A673 (cell line): ENCODE data around the gene CSPG4. TPM values are rescaled to one million over a fixed set of nuclear protein-coding genes. Genes with fewer than 3 reads are reported as not detected.
"Not testable (repeated sequence)": the region's sequence is repeated elsewhere in the genome, so short reads cannot be mapped to it uniquely, and the experiment has no call there.

ENCODE experiments used
- BruUV-seq: library from RNA; stranded (reverse); fragments of 400-500 nt; replicated peaks from 2 replicates; lab custom pipeline; 2021; lab: Mats Ljungman, UMichigan
- CTCF ChIA-PET: fragments of 300-600 bp; sonication (Branson Sonifier 250); formaldehyde crosslinking; loops from one replicate; lab custom pipeline; 2022; ENCODE audit warnings: antibody characterized with exemption; lab: Charles Lee
- POLR2A ChIA-PET: fragments of 300-600 bp; sonication (Branson Sonifier 250); formaldehyde crosslinking; loops from one replicate; lab custom pipeline; 2022; ENCODE audit warnings: antibody characterized with exemption; ENCODE audit not compliant: low non-redundant PET; lab: Charles Lee
- DNase-seq: peaks from one replicate; pipeline ENCODE4 v3.0.0-alpha.2; 2015; ENCODE audit warnings: low spot score
- H3K27ac ChIP-seq: fragments of 200-600 bp; sonication (generic); 2 replicates; pipeline ENCODE4 v1.5.1; 2016; ENCODE audit warnings: mixed run types, low read depth, mild to moderate bottlenecking, mixed read lengths, antibody characterized with exemption, low read length; ENCODE audit not compliant: poor library complexity, severe bottlenecking
- H3K27me3 ChIP-seq: fragments of 200-600 bp; sonication (generic); replicated peaks from 2 replicates; pipeline ENCODE4 v1.6.1; 2017; ENCODE audit warnings: mixed run types, low read depth, mild to moderate bottlenecking, mixed read lengths, antibody characterized with exemption, low read length; ENCODE audit not compliant: insufficient read depth, poor library complexity
- H3K36me3 ChIP-seq: fragments of 200-600 bp; sonication (generic); 2 replicates; pipeline ENCODE4 v1.6.1; 2016; ENCODE audit warnings: mixed run types, mild to moderate bottlenecking, mixed read lengths, antibody characterized with exemption, low read length; ENCODE audit not compliant: insufficient read depth, poor library complexity, severe bottlenecking
- H3K4me1 ChIP-seq: fragments of 200-600 bp; sonication (generic); 2 replicates; pipeline ENCODE4 v1.6.1; 2017; ENCODE audit warnings: mixed run types, mild to moderate bottlenecking, mixed read lengths, antibody characterized with exemption, low read length; ENCODE audit not compliant: insufficient read depth, poor library complexity, severe bottlenecking
- H3K4me3 ChIP-seq: fragments of 200-600 bp; sonication (generic); 2 replicates; pipeline ENCODE4 v1.5.1; 2016; ENCODE audit warnings: low read depth, mixed run types, mild to moderate bottlenecking, mixed read lengths, low read length; ENCODE audit not compliant: poor library complexity, severe bottlenecking
- H3K9me3 ChIP-seq: fragments of 200-600 bp; sonication (generic); 2 replicates; pipeline ENCODE4 v1.6.1; 2016; ENCODE audit warnings: mixed run types, low read depth, mild to moderate bottlenecking, mixed read lengths, antibody characterized with exemption, low read length; ENCODE audit not compliant: poor library complexity, severe bottlenecking
- EZH2 ChIP-seq: fragments of 200-600 bp; sonication (generic); IDR thresholded peaks from 2 replicates; pipeline ENCODE4 v1.6.1; 2017; ENCODE audit warnings: borderline replicate concordance, low read depth, mild to moderate bottlenecking, mixed read lengths, antibody characterized with exemption, low read length; ENCODE audit not compliant: poor library complexity, severe bottlenecking
- intact Hi-C: fragments of 100-400 bp; cut with micrococcal nuclease; formaldehyde crosslinking; loops from one replicate; pipeline ENCODE4 v1.10.0; 2022; ENCODE audit not compliant: unreplicated experiment
- total RNA-seq: library from RNA; stranded (reverse); gene quantifications from 2 replicates; pipeline ENCODE4 v1.2.3, GENCODE V29; 2021
- TF ChIP-seq, protein P1 (sequence below): fragments of 300-800, 200-600 bp; sonication (generic); conservative IDR thresholded peaks from 2 replicates; pipeline ENCODE4 v1.5.1; 2017; ENCODE audit warnings: low read depth, mild to moderate bottlenecking, antibody characterized with exemption, low read length, moderate library complexity, mixed read lengths

The CSPG4 gene
- total RNA-seq, 1 experiment from 2014 or later, result 0.11 TPM

DNA sequence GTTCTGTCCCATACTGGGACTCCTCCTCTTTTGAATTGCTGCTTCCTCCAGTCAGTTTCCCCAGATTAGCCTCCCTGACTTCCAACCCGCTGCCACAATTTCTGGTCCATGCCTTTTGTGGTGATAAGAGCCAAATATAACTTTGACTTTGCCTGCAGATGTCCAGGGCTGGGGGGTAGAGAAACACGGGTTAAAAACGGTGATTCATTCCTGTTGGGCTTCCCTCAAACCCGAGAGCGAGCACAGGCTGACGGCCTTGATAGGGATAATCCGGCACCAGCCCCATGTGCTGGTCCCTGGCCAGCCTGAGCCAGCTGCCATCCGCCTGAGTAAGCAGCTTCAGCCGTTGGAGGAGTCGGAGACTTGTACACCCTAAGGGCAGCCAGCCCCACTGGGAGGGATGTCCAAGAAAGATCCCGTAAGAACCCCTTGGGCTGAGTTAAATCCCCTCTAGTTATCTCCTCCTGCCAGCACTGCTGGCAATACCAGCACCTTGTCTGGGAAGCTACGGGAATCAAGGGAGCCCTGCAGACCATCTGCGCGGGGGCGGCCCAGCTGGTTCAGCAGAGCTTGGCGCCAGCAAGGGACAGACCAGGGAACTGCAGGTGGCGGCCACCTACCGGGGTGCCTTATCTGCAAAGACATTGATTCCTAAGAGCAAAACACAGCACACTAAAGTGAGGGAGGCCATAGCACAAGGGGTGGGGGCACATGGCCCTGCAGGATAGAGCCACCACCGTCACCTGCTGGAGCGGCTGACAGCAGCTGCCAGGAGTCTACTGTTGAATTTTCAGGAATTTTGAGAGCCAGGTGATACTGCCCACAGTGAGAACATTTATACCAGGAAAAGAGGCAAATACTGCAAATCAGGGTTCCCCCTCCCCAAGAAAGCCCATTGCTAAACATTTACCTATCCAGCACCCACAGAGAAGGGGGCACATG lies 18.1 kb downstream of the CSPG4 start:
- H3K27ac ChIP-seq, result no peak overlapping the region
- DNase-seq, result peak; percentile 62
- H3K4me1 ChIP-seq, result peaks cover 13% of the 10 kb centered on the region
- TF ChIP-seq EZH2, result no peak
- TF ChIP-seq, protein P1, sequence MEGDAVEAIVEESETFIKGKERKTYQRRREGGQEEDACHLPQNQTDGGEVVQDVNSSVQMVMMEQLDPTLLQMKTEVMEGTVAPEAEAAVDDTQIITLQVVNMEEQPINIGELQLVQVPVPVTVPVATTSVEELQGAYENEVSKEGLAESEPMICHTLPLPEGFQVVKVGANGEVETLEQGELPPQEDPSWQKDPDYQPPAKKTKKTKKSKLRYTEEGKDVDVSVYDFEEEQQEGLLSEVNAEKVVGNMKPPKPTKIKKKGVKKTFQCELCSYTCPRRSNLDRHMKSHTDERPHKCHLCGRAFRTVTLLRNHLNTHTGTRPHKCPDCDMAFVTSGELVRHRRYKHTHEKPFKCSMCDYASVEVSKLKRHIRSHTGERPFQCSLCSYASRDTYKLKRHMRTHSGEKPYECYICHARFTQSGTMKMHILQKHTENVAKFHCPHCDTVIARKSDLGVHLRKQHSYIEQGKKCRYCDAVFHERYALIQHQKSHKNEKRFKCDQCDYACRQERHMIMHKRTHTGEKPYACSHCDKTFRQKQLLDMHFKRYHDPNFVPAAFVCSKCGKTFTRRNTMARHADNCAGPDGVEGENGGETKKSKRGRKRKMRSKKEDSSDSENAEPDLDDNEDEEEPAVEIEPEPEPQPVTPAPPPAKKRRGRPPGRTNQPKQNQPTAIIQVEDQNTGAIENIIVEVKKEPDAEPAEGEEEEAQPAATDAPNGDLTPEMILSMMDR, result peak; percentile 47
- H3K27me3 ChIP-seq, result no peaks in the 10 kb centered on the region
- H3K4me3 ChIP-seq, result no peak overlapping the region
- no peaks in the 10 kb centered on the region for H3K9me3 ChIP-seq
- ChIA-PET POLR2A (no interaction called here), CTCF (interaction anchor here (0.6 to 1.7 kb wide), 3 partner anchors 25 to 1745 kb away, joined by 3 to 5 read pairs (median 4); no protein-coding TSS in a partner anchor)
- intact Hi-C loops, result no loop called here
- BruUV-seq, result no TSS peak
- H3K36me3 ChIP-seq, result no peaks in the 10 kb centered on the region

DNA sequence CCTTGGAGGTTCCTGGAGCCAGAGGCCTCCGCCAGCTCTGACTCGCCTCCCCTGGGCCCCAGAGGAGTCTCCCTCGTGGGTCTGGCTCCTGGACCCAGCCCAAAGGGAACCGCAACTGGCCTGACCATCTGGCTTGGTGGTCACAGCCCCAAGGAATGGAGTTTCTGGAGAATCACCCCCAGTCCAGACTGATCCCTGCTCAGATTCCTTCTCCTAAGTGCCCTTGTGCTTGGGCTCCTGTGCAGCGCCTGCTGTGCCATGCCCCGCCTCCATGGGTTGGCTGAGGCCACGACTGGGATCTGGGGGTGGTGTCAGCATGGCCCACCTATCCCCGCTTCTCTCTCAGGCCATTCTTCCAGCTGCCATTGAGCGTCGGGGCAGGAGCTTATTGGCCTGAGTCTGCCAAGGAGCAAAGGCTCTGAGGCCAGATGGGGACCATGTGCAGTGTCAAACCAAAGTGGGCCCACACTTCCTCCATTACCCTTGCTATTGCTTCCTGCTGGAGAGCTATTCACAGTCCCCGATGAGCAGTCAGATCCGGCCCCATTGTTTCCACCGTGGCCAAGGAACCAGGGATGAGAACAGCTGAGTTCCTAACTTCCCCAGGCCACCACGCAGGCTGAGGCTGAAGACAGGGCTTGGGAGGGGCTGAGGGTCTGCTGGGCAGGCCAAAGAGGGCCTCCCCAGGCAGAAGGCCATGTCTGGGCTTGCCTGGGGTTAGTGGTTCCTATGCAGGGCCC lies 19.0 kb downstream of the CSPG4 start:
- no TSS peak for BruUV-seq
- H3K27ac ChIP-seq, result no peak overlapping the region
- intact Hi-C loops, result no loop called here
- CTCF ChIA-PET, result interaction anchor here (0.6 to 1.7 kb wide), 2 partner anchors 26 to 326 kb away, joined by 3 to 5 read pairs; no protein-coding TSS in a partner anchor
- H3K4me3 ChIP-seq, result no peak overlapping the region
- DNase-seq, result no peak
- no peaks in the 10 kb centered on the region for H3K36me3 ChIP-seq
- no peak for TF ChIP-seq EZH2
- TF ChIP-seq, protein P1, result no peak
- peaks cover 13% of the 10 kb centered on the region for H3K4me1 ChIP-seq
- POLR2A ChIA-PET, result no interaction called here
- no peaks in the 10 kb centered on the region for H3K27me3 ChIP-seq
- no peaks in the 10 kb centered on the region for H3K9me3 ChIP-seq

DNA sequence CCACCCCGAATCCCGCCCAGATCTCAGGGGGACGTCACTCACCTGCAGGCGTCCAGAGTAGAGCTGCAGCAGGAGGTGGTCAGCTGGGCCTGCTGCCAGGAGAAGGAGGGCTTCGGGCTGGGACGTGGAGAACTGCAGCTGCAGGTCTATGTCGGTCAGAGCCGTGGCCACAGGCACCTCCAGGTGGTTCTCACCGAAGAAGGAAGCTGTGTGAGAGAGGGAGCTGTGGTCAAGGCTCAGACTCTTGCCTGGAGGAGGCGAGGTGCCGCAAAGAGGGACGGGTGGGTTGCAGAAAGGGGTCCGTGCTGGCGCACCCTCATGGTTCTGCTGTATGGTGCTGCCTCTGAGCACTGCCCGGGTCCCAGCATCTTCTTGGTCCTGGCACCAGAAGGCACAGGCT lies 19.6 kb downstream of the CSPG4 start:
- CTCF ChIA-PET, DNase-seq, BruUV-seq, H3K9me3 ChIP-seq, intact Hi-C loops, H3K4me3 ChIP-seq, H3K27me3 ChIP-seq, H3K36me3 ChIP-seq, POLR2A ChIA-PET, H3K27ac ChIP-seq: not testable (repeated sequence)
- peaks cover 13% of the 10 kb centered on the region for H3K4me1 ChIP-seq

DNA sequence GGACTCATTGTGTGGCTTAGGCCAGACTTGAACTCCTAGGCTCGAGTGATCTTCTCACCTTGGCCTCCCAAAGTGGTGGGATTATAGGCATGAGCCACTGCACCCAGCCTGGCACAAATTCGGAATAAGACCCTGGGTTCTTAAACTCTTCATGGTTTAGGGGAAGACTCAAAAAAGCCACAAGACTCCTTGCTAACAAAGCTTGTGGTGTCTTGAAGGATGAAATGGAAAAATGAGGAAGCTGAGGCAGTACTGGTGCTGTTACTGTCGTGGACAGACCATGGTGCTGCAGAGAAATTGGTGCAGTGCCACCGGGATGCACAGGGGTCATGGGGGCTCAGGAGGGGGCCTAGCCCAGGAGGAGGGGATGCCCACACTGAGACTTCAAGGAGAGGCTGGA lies 20.3 kb downstream of the CSPG4 start:
- H3K4me3 ChIP-seq, H3K27me3 ChIP-seq, POLR2A ChIA-PET, DNase-seq, intact Hi-C loops, H3K36me3 ChIP-seq, H3K9me3 ChIP-seq, H3K27ac ChIP-seq, CTCF ChIA-PET, BruUV-seq: not testable (repeated sequence)
- peaks cover 13% of the 10 kb centered on the region for H3K4me1 ChIP-seq

DNA sequence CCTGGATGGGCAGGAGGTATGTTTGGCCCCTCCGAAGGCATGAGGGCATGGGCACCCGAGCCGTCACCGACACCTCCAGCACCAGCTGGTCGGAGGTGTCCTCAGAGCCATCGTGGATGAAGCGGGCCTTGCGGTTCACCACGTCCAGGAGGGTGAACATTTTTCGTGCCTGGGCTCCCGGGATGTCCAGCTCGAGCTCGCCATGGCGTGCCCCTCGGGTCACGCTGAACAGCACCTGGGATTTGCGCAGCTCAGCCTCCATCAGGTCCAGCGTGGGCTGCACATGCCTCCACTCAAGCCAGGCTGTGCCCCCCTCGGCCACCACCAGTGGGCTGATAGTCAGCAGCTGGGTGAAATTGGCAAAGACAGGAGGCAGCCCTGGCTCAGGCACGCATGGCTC lies 23.2 kb downstream of the CSPG4 start:
- CTCF ChIA-PET, result not testable (repeated sequence)

More for the DNA sequence above, 23.2 kb downstream of the CSPG4 start:
- H3K4me1 ChIP-seq, H3K27ac ChIP-seq, H3K9me3 ChIP-seq, H3K4me3 ChIP-seq, H3K36me3 ChIP-seq, intact Hi-C loops, DNase-seq, H3K27me3 ChIP-seq, POLR2A ChIA-PET, BruUV-seq: not testable (repeated sequence)
